H1 (cell line): ENCODE measurements around the gene HSD17B3. TPM values are rescaled to one million over a fixed set of nuclear protein-coding genes. Genes with fewer than 3 reads are reported as not detected.

Source experiments
- BACH1 ChIP-seq: IDR thresholded peaks from 2 replicates; pipeline ENCODE4 v1.6.1; 2012; ENCODE audit warnings: low read length, improper control_type of control experiment
- CHD2 ChIP-seq: IDR thresholded peaks from 2 replicates; pipeline ENCODE4 v1.6.1; 2012; ENCODE audit warnings: low read length, improper control_type of control experiment
- KDM4A ChIP-seq: IDR thresholded peaks from one replicate; pipeline ENCODE4 v1.7.1; 2012; ENCODE audit warnings: low read depth, mild to moderate bottlenecking, moderate library complexity, low read length, inconsistent platforms; ENCODE audit not compliant: severe bottlenecking
- POLR2A ChIP-seq, 2 experiments: IDR thresholded peaks; 1 replicate in 1 of 2; 2 replicates in 1 of 2; pipeline ENCODE4 v1.6.1; 2011; ENCODE audit warnings: low read depth in 2 of 2, low read length in 2 of 2, mild to moderate bottlenecking in 2 of 2; ENCODE audit errors: control extremely low read depth in 1 of 2
- SIN3A ChIP-seq, 2 experiments: IDR thresholded peaks in 1 of 2; conservative IDR thresholded peaks in 1 of 2; 2 replicates each; pipeline ENCODE4 v1.6.1; 2011 to 2012; ENCODE audit warnings: low read length in 2 of 2, improper control_type of control experiment in 1 of 2, low read depth in 1 of 2, mild to moderate bottlenecking in 1 of 2
- SIRT6 ChIP-seq: IDR thresholded peaks from one replicate; pipeline ENCODE4 v1.7.1; 2012; ENCODE audit warnings: low read length, inconsistent platforms
- SP1 ChIP-seq: IDR thresholded peaks from 2 replicates; pipeline ENCODE4 v1.6.1; 2011; ENCODE audit warnings: low read depth, low read length
- polyA plus RNA-seq, 7 experiments: library from polyadenylated mRNA; depleted of rRNA in 3 of 7; stranded (reverse) in 5 of 7; unstranded in 2 of 7; fragments of >200 nt in 5 of 7; fragments of 200-250 nt in 2 of 7; gene quantifications; 1 replicate in 5 of 7; 2 replicates in 1 of 7; 4 replicates in 1 of 7; pipeline versions ENCODE4 v1.2.1 to v1.2.3, GENCODE V29; 2011 to 2013; ENCODE audit warnings: missing spikeins in 2 of 7, mixed read lengths in 2 of 7
- total RNA-seq: library from RNA; stranded (reverse); fragmentation: NEBNext Ultra II Directional; extraction: Animal tissue kit (Norgen Biotek cat#: 25700); gene quantifications from 2 replicates; pipeline ENCODE4 v1.2.1, GENCODE V29; 2021
- TF ChIP-seq, protein P1 (sequence below): fragments of 300-600 bp; sonication (generic); IDR thresholded peaks from 2 replicates; pipeline ENCODE4 v1.7.1; 2012; ENCODE audit warnings: low read length, moderate library complexity, mild to moderate bottlenecking, inconsistent platforms; ENCODE audit not compliant: insufficient replicate concordance

HSD17B3 gene
- total and polyA plus RNA-seq, 2 of the 8 experiments (the other 6 are each of a cell fraction or from before 2014, with no cell fraction given): not detected

DNA sequence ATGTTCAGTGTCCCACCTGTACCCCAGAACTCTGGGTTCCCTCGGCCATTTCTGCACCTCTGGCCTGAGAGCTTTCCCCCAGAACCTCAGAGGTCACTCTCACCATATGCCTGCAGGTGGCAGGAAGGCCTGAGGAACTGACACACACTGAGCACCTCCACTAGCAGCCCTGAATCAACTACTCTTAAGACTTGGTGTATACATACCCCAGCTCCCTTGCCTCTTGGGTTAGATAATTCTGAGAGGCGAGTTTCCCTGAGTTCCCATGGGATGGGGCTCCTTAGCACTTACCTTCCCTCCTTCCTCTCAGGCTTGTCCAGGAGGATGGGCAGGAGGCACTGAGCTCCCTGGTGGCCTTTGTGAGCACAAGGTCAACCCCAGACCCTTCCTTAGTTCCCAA lies 86.1 kb downstream of the HSD17B3 start (continued):
- TF ChIP-seq, protein P1, sequence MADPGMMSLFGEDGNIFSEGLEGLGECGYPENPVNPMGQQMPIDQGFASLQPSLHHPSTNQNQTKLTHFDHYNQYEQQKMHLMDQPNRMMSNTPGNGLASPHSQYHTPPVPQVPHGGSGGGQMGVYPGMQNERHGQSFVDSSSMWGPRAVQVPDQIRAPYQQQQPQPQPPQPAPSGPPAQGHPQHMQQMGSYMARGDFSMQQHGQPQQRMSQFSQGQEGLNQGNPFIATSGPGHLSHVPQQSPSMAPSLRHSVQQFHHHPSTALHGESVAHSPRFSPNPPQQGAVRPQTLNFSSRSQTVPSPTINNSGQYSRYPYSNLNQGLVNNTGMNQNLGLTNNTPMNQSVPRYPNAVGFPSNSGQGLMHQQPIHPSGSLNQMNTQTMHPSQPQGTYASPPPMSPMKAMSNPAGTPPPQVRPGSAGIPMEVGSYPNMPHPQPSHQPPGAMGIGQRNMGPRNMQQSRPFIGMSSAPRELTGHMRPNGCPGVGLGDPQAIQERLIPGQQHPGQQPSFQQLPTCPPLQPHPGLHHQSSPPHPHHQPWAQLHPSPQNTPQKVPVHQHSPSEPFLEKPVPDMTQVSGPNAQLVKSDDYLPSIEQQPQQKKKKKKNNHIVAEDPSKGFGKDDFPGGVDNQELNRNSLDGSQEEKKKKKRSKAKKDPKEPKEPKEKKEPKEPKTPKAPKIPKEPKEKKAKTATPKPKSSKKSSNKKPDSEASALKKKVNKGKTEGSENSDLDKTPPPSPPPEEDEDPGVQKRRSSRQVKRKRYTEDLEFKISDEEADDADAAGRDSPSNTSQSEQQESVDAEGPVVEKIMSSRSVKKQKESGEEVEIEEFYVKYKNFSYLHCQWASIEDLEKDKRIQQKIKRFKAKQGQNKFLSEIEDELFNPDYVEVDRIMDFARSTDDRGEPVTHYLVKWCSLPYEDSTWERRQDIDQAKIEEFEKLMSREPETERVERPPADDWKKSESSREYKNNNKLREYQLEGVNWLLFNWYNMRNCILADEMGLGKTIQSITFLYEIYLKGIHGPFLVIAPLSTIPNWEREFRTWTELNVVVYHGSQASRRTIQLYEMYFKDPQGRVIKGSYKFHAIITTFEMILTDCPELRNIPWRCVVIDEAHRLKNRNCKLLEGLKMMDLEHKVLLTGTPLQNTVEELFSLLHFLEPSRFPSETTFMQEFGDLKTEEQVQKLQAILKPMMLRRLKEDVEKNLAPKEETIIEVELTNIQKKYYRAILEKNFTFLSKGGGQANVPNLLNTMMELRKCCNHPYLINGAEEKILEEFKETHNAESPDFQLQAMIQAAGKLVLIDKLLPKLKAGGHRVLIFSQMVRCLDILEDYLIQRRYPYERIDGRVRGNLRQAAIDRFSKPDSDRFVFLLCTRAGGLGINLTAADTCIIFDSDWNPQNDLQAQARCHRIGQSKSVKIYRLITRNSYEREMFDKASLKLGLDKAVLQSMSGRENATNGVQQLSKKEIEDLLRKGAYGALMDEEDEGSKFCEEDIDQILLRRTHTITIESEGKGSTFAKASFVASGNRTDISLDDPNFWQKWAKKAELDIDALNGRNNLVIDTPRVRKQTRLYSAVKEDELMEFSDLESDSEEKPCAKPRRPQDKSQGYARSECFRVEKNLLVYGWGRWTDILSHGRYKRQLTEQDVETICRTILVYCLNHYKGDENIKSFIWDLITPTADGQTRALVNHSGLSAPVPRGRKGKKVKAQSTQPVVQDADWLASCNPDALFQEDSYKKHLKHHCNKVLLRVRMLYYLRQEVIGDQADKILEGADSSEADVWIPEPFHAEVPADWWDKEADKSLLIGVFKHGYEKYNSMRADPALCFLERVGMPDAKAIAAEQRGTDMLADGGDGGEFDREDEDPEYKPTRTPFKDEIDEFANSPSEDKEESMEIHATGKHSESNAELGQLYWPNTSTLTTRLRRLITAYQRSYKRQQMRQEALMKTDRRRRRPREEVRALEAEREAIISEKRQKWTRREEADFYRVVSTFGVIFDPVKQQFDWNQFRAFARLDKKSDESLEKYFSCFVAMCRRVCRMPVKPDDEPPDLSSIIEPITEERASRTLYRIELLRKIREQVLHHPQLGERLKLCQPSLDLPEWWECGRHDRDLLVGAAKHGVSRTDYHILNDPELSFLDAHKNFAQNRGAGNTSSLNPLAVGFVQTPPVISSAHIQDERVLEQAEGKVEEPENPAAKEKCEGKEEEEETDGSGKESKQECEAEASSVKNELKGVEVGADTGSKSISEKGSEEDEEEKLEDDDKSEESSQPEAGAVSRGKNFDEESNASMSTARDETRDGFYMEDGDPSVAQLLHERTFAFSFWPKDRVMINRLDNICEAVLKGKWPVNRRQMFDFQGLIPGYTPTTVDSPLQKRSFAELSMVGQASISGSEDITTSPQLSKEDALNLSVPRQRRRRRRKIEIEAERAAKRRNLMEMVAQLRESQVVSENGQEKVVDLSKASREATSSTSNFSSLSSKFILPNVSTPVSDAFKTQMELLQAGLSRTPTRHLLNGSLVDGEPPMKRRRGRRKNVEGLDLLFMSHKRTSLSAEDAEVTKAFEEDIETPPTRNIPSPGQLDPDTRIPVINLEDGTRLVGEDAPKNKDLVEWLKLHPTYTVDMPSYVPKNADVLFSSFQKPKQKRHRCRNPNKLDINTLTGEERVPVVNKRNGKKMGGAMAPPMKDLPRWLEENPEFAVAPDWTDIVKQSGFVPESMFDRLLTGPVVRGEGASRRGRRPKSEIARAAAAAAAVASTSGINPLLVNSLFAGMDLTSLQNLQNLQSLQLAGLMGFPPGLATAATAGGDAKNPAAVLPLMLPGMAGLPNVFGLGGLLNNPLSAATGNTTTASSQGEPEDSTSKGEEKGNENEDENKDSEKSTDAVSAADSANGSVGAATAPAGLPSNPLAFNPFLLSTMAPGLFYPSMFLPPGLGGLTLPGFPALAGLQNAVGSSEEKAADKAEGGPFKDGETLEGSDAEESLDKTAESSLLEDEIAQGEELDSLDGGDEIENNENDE: no peak
- TF ChIP-seq CHD2: no peak
- TF ChIP-seq POLR2A (IDR thresholded peaks at IDR 0.05; ENCODE audit: control extremely low read depth in 1 of 2, low read depth in 2 of 2, low read length in 2 of 2): no peak
- TF ChIP-seq KDM4A: no peak
- TF ChIP-seq SIRT6: no peak
- TF ChIP-seq SP1: no peak
- TF ChIP-seq SIN3A (conservative IDR thresholded peaks at IDR 0.05 in 1 of 2, IDR thresholded peaks at IDR 0.05 in 1 of 2; ENCODE audit: low read depth in 1 of 2, low read length in 2 of 2): no peak
- no peak for TF ChIP-seq BACH1
